K562 (cell line): ENCODE measurements around the gene RPS8. TPM values are rescaled to one million over a fixed set of nuclear protein-coding genes. Genes with fewer than 3 reads are reported as not detected.

ENCODE experiments used
- ATF3 ChIP-seq, 2 experiments: fragments of 450-650 bp in 1 of 2; sonication (generic) in 1 of 2; formaldehyde crosslinking in 1 of 2; IDR thresholded peaks in 1 of 2; conservative IDR thresholded peaks in 1 of 2; 2 replicates each; pipeline versions ENCODE4 v1.6.1 to v1.8.1; 2016 to 2023; ENCODE audit warnings: mild to moderate bottlenecking in 2 of 2, moderate library complexity in 2 of 2, inconsistent platforms in 1 of 2, missing genetic modification reagents in 1 of 2
- CHD1 ChIP-seq: fragments of 200-600 bp; sonication (generic); IDR thresholded peaks from one replicate; pipeline ENCODE4 v1.6.1; 2012; ENCODE audit warnings: mild to moderate bottlenecking, moderate library complexity, low read length, inconsistent platforms
- CTCF ChIP-seq, 3 experiments: IDR thresholded peaks in 2 of 3; conservative IDR thresholded peaks in 1 of 3; 2 replicates each; pipeline ENCODE4 v1.5.1; 2011 to 2012; ENCODE audit warnings: low read length in 3 of 3, mild to moderate bottlenecking in 3 of 3, control low read depth in 2 of 3, improper control_type of control experiment in 1 of 3, inconsistent platforms in 1 of 3, low read depth in 1 of 3, mixed read lengths in 1 of 3, moderate library complexity in 1 of 3; ENCODE audit not compliant: insufficient read depth in 2 of 3
- DDX20 ChIP-seq: fragments of 450-650 bp; IDR thresholded peaks from 2 replicates; pipeline ENCODE4 v1.6.1; 2016; ENCODE audit warnings: missing genetic modification characterization, low read depth, mild to moderate bottlenecking, missing compliant biosample characterization, moderate library complexity
- E4F1 ChIP-seq: fragments of 250-450 bp; sonication (Bioruptor Pico); IDR thresholded peaks from 2 replicates; pipeline ENCODE4 v1.5.0; 2021; ENCODE audit warnings: mild to moderate bottlenecking, borderline replicate concordance
- GATA2 ChIP-seq: sonication (generic); formaldehyde crosslinking; IDR thresholded peaks from 2 replicates; pipeline ENCODE4 v1.4.0; 2020; ENCODE audit warnings: mild to moderate bottlenecking, missing genetic modification reagents
- GATAD2B ChIP-seq: fragments of 450-650 bp; IDR thresholded peaks from 2 replicates; pipeline ENCODE4 v1.6.1; 2017; ENCODE audit warnings: mild to moderate bottlenecking, borderline replicate concordance
- HMG20A ChIP-seq: fragments of 450-650 bp; formaldehyde crosslinking; conservative IDR thresholded peaks from 2 replicates; pipeline ENCODE4 v1.4.0; 2020; ENCODE audit warnings: mild to moderate bottlenecking, mixed read lengths
- HNRNPK ChIP-seq: fragments of 200-400 bp; formaldehyde crosslinking; IDR thresholded peaks from one replicate; pipeline ENCODE4 v1.6.1; 2018; ENCODE audit warnings: mild to moderate bottlenecking, low read depth, low read length; ENCODE audit not compliant: poor library complexity, severe bottlenecking
- HNRNPL ChIP-seq: fragments of 200-400 bp; formaldehyde crosslinking; IDR thresholded peaks from 2 replicates; pipeline ENCODE4 v1.6.1; 2017; ENCODE audit warnings: low read depth, mild to moderate bottlenecking, low read length
- MTA1 ChIP-seq: fragments of 450-650 bp; IDR thresholded peaks from 2 replicates; pipeline ENCODE4 v1.6.1; 2017; ENCODE audit warnings: borderline replicate concordance
- MXI1 ChIP-seq: IDR thresholded peaks from 2 replicates; pipeline ENCODE4 v1.6.1; 2011; ENCODE audit warnings: low read depth, mild to moderate bottlenecking, improper control_type of control experiment, low read length
- PRPF4 ChIP-seq: fragments of 200-400 bp; formaldehyde crosslinking; IDR thresholded peaks from one replicate; pipeline ENCODE4 v1.6.1; 2017; ENCODE audit warnings: low read length, low read depth, mild to moderate bottlenecking; ENCODE audit not compliant: insufficient read depth, poor library complexity, severe bottlenecking
- SMARCE1 ChIP-seq: fragments of 450-650 bp; IDR thresholded peaks from 2 replicates; pipeline ENCODE4 v1.7.1; 2016; ENCODE audit warnings: mild to moderate bottlenecking
- SREBF2 ChIP-seq: sonication (generic); formaldehyde crosslinking; IDR thresholded peaks from 2 replicates; pipeline ENCODE4 v1.4.0; 2020; ENCODE audit warnings: mild to moderate bottlenecking, missing genetic modification reagents
- TBP ChIP-seq: optimal IDR thresholded peaks from 2 replicates; pipeline ENCODE3; 2011; ENCODE audit warnings: low read depth, low read length, improper control_type of control experiment
- ZEB2 ChIP-seq: fragments of 450-650 bp; IDR thresholded peaks from 2 replicates; pipeline ENCODE4 v1.6.1; 2016
- ZFP91 ChIP-seq: sonication (generic); formaldehyde crosslinking; IDR thresholded peaks from 2 replicates; pipeline ENCODE4 v1.8.0; 2022; ENCODE audit warnings: mild to moderate bottlenecking, missing genetic modification reagents
- ZNF224 ChIP-seq: sonication (generic); formaldehyde crosslinking; IDR thresholded peaks from 2 replicates; pipeline ENCODE4 v1.8.0; 2022; ENCODE audit warnings: mild to moderate bottlenecking, missing genetic modification reagents
- ZNF263 ChIP-seq: sonication (generic); formaldehyde crosslinking; IDR thresholded peaks from 2 replicates; pipeline ENCODE4 v1.8.0; 2022; ENCODE audit warnings: mild to moderate bottlenecking, missing genetic modification reagents, borderline replicate concordance
- polyA plus RNA-seq, 8 experiments: library from polyadenylated mRNA; depleted of rRNA in 4 of 8; stranded (reverse) in 5 of 8; unstranded in 3 of 8; fragments of >200 nt; fragmentation: Nextera tagmentation in 2 of 8; fragmentation: Illumina TruSeq in 1 of 8; extraction: Ambion mirVana in 2 of 8; extraction: Trizol in 1 of 8; gene quantifications; 2 replicates each; pipeline versions ENCODE4 v1.2.1 to v1.2.3, GENCODE V29; 2011 to 2014; ENCODE audit warnings: inconsistent platforms in 1 of 8, missing spikeins in 1 of 8
- total RNA-seq, 7 experiments: library from RNA; depleted of rRNA in 6 of 7; stranded (reverse); fragments of >200 nt in 6 of 7; fragmentation: Illumina TruSeq in 2 of 7; extraction: Trizol in 2 of 7; gene quantifications; 2 replicates each; pipeline versions ENCODE4 v1.2.1 to v1.2.3, GENCODE V29; 2011 to 2021; ENCODE audit warnings: low replicate concordance in 1 of 7

RPS8 gene
- total and polyA plus RNA-seq, 9 of the 15 experiments (the other 6 are each of a cell fraction or from before 2014, with no cell fraction given), result 2,431 to 4,168 (median 3,109) TPM

- TF ChIP-seq PRPF4 (no peak), ZFP91 (CRISPR knock-in tag) (0 out of 2 replicates have a peak, but pooled peaks have one; percentile 29), TBP (peak; percentile 36), HMG20A (CRISPR knock-in tag) (no peak), ZEB2 (0 out of 2 replicates have a peak, but pooled peaks have one; percentile 2), SREBF2 (CRISPR knock-in tag) (0 out of 2 replicates have a peak, but pooled peaks have one; percentile 84), HNRNPL (no peak), ATF3 (IDR thresholded peaks at IDR 0.05) (no peak), ATF3 (CRISPR knock-in tag; conservative IDR thresholded peaks at IDR 0.05) (0 out of 2 replicates have a peak, but pooled peaks have one; percentile 4), GATAD2B (no peak), DDX20 (tag) (no peak), E4F1 (CRISPR knock-in tag) (no peak), ZNF263 (CRISPR knock-in tag) (0 out of 2 replicates have a peak, but pooled peaks have one; percentile 3), MTA1 (no peak), CTCF (IDR thresholded peaks at IDR 0.05 in 2 of 3, conservative IDR thresholded peaks at IDR 0.05 in 1 of 3; ENCODE audit: insufficient read depth in 2 of 3, low read depth in 1 of 3, low read length in 3 of 3) (no peak), GATA2 (CRISPR knock-in tag) (0 out of 2 replicates have a peak, but pooled peaks have one; percentile 18), MXI1 (0 out of 2 replicates have a peak, but pooled peaks have one; percentile 6), SMARCE1 (0 out of 2 replicates have a peak, but pooled peaks have one; percentile 13), ZNF224 (CRISPR knock-in tag) (no peak), CHD1 (peak; percentile 86), HNRNPK (no peak)
Observed at GRCh38 chr1:44740179-44740617, 35.1 kb upstream of the RPS8 start (continued).
